ENCODE measurements around the gene DGCR8.

DGCR8 gene

DNA sequence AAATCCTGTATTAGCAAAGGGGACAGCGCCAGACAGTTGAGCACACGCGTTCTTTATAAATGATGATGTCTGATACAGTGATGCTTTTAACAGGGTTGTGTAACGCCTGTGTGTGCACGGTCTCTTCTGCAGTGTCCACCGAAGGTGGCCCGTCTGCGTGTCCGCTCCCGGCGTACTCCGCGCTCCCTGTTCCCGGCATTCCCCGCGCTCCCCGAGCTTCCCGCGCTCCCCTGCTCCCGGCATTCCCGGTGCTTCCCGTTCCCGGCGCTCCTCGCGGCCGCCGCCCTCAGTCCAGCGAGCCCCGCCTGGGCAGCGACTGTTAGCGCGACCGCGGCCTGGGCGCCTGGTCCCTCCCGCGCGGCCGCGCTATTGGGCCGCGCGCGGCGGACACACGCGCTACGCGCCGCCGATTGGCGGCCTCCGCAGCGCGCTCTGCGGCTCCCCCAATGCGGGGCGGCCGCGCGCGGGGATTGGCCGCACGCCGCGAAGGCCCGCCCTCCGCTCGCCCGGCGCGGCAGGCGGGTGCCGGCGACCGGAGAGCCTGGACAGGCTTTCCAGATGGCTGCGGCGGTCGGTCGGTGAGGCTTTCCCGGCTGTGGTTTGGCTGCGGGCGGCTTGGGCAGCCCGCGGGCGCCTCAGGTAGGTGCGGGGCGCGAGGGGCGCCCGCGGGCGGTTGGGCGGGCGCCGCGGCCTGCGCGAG lies at the start of gene DGCR8:
Gene DGCR8, plus strand, starts transcription at position 497 of the 700 bp plus-strand sequence. CDS start 5,723 bp downstream, outside the sequence.
- peak; percentile 92 for DNase-seq (ENCODE audit: low read depth in 2 of 2)

- no peak for DNase-seq (ENCODE audit: low read depth in 2 of 2)
Measured at GRCh38 chr22:20031732-20032406, 48.2 kb upstream of the DGCR8 start.

DNA sequence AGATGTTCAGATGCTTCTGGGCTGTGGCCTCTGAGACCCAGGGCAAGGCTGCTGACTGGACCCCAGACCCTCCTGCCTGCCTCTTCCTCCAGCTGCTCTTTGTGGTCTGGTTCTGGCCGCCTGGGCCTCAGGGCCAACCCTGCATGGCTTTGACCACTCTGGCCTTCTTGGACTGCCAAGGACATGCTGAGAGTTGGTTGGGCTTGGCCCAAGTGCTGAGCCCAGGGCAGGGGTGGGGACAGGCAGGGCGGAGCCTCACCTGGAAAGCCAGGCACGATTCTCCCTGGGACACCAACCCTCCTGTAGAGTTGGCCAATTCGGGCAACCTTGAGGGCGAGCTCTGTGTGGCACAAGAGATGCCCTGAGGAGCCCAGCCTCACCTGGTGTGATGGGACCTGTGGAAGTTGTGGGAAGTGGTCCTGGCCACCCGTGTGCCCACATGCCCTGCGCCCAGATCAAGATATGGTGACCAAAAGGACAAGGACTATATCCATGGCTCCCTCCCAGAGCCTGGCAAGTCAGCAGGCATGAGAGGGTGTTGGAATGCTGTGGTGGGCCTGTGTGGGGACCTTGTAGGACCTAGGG lies 47.5 kb upstream of the DGCR8 start:
- DNase-seq (ENCODE audit: low read depth in 2 of 2) = no peak

DNA sequence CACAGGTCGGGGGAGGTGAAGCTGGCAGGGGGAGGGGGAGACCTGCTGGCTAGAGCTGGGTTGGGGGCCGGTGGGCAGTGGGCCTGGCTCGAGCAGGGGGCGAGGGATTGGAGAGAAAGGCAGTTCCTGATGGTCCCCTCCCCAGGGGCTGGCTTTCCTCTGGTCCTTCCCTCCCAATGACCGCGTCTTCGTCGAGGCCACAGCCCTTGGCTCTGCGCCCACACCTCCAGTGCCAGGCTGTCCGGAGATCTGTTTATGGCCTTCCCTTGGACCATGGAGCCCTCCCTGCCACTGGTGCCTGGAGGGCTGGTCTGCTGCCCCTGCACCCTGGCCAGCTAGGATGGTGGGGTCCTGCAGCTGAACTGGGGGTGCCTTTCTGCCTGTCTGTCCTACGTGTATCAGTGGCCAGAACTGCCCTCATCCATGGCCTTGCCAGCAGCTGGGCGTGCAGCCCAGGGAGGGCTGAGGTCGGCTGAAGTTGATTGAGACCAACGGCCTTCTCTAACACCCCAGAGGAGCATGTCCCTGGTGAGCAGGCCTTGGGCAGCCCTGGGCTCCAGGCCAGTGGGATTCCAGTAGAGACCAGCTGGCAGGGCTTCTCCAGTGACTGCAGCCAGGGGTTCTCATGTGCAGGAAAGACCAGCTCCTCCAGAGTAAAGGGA lies 46.9 kb upstream of the DGCR8 start:
- no peak for DNase-seq (ENCODE audit: low read depth in 2 of 2)

DNA sequence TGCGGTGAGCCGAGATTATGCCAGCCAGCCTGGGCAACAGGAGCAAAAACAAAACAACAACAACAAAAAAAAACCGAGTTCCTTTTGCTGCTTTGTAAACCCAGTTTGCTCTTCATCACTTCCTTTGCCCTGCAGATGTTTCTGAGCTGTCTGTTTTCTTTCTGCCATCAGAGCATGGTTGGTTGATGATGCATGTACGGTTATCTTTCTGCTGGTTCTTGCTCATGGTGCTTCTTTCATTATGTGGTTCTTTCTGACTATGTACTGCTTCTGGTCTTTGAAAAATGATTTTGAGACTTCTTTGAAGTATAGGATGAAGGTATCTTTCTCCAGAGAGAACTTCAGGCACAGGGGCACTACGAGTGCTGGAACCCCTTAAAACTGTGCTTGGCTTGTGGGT lies 45.9 kb upstream of the DGCR8 start:
- DNase-seq (ENCODE audit: low read depth in 2 of 2) = no peak

- no peak for DNase-seq (ENCODE audit: low read depth in 2 of 2)
Measured at GRCh38 chr22:20035375-20036083, 44.5 kb upstream of the DGCR8 start.

DNA sequence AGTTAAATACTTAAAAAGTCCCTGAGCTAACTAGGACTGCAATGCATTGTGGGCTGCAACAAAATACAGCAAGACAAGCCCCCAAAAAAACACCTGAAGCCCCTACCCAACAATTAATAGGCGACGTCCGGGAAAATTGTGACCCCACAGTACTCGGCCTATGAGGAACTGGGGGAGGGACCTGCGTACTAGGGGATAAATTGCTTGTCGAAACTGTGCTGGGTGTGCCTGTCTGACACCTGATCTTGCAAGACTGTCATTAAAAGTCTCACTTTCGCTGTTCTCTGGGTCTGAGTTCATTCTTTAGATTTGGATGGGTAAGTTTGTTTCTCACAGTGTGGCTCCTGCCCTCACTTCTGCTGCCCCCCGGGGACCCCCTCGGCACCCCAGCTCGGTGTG lies 44.0 kb upstream of the DGCR8 start:
- DNase-seq (ENCODE audit: low read depth in 2 of 2) = no peak

DNA sequence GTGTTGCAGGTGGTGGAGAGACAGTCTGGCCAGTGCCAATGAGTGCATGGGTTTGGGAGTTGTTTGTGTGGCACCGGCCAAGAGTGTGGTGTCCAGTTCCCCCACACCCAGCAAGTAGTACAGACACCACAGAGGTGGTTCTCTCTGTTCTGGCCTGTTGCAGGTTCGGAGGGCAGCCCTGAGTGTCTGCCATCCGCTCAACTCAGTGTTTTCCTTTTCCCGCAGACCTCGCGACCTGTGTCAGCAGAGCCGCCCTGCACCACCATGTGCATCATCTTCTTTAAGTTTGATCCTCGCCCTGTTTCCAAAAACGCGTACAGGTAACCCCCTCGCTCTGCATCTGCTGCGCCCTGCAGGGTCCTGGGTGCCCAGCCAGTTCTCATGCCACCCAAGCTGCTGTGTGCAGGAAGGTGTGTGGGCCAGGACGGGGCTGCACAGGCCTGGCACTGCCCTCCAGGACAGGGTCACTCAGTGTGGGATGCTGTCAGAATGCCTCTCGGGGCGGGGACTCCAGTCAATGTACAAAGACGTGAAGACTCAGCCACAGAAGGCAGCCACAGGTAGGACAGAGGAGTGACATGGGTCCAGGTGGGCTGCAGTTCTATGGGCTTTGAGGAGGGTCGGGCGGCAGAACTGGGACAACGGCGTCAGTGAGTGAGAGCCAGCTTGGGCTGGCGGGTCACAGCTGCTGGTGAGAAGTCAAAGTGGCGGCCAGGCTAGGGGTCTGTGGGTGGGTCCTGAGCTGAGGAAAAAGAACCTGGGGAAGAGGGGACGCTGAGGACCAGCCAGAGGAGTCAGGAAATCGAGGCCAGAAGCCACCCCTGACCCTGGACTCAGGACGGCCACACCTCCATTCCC lies 43.3 kb upstream of the DGCR8 start:
- no peak for DNase-seq (ENCODE audit: low read depth in 2 of 2)

- DNase-seq (ENCODE audit: low read depth in 2 of 2) = no peak
Measured at GRCh38 chr22:20037419-20037818, 42.6 kb upstream of the DGCR8 start.

GRCh38 chr22:20038574-20038973 lies 41.5 kb upstream of the DGCR8 start:
- no peak for DNase-seq (ENCODE audit: low read depth in 2 of 2)

DNA sequence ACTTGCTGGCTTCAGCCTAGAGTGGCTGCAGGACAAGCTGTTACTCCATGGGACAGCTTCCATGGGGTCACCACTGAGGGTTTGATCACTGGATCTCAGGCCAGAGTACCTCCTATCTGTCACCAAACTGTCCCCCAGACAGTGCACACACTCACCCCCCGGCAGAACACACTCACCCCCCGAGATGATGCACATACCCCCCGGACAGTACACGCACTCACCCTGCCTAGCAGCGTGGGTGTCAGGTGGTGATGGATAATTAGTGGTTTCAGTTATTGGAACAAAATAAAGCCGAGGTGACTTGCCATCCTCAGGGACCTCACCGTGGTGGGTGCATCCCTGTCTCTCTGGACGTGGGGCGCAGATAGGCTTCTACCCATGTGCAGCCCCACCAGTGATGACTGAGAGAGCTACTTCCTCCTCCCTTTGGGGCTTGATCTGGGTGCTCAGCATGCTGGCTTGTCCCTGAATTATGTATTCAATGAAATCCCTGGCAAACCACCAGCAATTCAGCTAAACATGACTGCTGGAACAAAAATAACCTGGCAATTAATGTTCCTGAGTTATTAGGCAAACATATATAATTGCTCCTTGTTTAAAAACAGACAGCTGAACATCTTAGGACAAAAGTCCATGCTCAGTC lies 40.2 kb upstream of the DGCR8 start:
- DNase-seq (ENCODE audit: low read depth in 2 of 2) = no peak

- DNase-seq (ENCODE audit: low read depth in 2 of 2) = no peak
Measured at GRCh38 chr22:20040327-20041200, 39.5 kb upstream of the DGCR8 start.

- DNase-seq (ENCODE audit: low read depth in 2 of 2) = no peak
Measured at GRCh38 chr22:20043057-20043996, 36.7 kb upstream of the DGCR8 start.

- no peak for DNase-seq (ENCODE audit: low read depth in 2 of 2)
Measured at GRCh38 chr22:20043997-20044342, 36.1 kb upstream of the DGCR8 start.

- no peak for DNase-seq (ENCODE audit: low read depth in 2 of 2)
Measured at GRCh38 chr22:20044495-20045151, 35.4 kb upstream of the DGCR8 start.

DNA sequence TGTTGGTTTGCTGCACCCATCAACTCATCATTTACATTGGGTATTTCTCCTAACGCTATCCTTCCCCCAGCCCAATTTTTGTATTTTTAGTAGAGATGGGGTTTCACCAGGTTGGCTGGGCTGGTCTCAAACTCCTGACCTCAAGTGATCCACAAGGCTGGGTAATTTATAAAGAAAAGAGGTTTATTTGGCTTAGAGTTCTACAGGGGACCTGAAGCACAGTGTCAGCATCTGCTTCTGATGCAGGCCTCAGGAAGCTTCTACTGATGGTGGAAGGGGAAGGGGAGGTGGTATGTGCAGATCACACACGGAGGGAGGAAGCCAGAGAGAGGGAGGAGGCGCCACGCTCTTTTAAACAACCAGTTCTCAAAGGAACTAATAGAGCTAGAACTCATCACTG lies 33.3 kb upstream of the DGCR8 start:
- no peak for DNase-seq (ENCODE audit: low read depth in 2 of 2)

DNA sequence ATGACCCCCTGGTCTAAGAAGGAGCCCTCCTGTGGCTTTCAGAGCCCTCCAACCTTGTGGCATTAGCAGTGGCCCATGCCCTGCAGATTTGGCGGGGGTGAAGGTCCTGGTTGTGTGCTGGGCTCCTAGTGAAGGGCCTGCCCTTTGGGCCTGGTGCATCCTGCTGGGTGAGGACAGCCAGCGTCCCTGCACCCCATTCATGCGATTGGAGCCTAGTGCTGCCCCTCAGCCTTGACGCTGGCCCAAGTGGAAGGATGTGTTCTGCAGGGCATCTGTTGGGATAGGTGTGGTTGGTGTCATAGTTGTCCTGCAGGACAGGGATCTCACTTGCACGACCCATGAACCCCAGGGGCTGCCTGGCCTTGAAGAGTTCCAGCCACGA lies 28.1 kb upstream of the DGCR8 start:
- no peak for DNase-seq (ENCODE audit: low read depth in 2 of 2)

Data from fibroblast of skin of left quadriceps (primary cell).